HG03039 (cell line): ENCODE results near the gene SLIT1.

Experiments used
- ATAC-seq: cut with Tn5 transposase; IDR thresholded peaks from one replicate; pipeline ENCODE4 v1.9.1; 2021; ENCODE audit warnings: mild to moderate bottlenecking, moderate library complexity; ENCODE audit not compliant: unreplicated experiment

SLIT1 gene

GRCh38 chr10:97066877-97067555 is 118.7 kb downstream of the SLIT1 start:
- ATAC-seq = no peak

- ATAC-seq = no peak
These were observed 119.8 kb downstream of the SLIT1 start for GRCh38 chr10:97065686-97066660.

- ATAC-seq = no peak
These were observed 120.6 kb downstream of the SLIT1 start for GRCh38 chr10:97065128-97065527.

GRCh38 chr10:97063983-97064837 is 121.5 kb downstream of the SLIT1 start:
- ATAC-seq = no peak

GRCh38 chr10:97063271-97063982 is 122.3 kb downstream of the SLIT1 start:
- ATAC-seq = no peak

- no peak for ATAC-seq
These were observed 123.3 kb downstream of the SLIT1 start for GRCh38 chr10:97062456-97062855.

GRCh38 chr10:97062046-97062445 is 123.7 kb downstream of the SLIT1 start:
- no peak for ATAC-seq

GRCh38 chr10:97061423-97061822 is 124.3 kb downstream of the SLIT1 start:
- no peak for ATAC-seq

- ATAC-seq = no peak
These were observed 125.2 kb downstream of the SLIT1 start for GRCh38 chr10:97060441-97061084.

- ATAC-seq = no peak
These were observed 125.9 kb downstream of the SLIT1 start for GRCh38 chr10:97059872-97060205.

GRCh38 chr10:97059006-97059871 is 126.5 kb downstream of the SLIT1 start:
- ATAC-seq = no peak

- ATAC-seq = no peak
These were observed 127.2 kb downstream of the SLIT1 start for GRCh38 chr10:97058521-97058920.

GRCh38 chr10:97057491-97058235 is 128.1 kb downstream of the SLIT1 start:
- no peak for ATAC-seq

GRCh38 chr10:97056003-97056630 is 129.6 kb downstream of the SLIT1 start:
- no peak for ATAC-seq

- no peak for ATAC-seq
These were observed 132.5 kb downstream of the SLIT1 start for GRCh38 chr10:97053276-97053675.

- no peak for ATAC-seq
These were observed 134.7 kb downstream of the SLIT1 start for GRCh38 chr10:97050956-97051496.

GRCh38 chr10:97050205-97050745 is 135.5 kb downstream of the SLIT1 start:
- no peak for ATAC-seq
